Stomach (tissue), 9 donors: Measurements from ENCODE around the gene BEST2. TPM values are rescaled to one million over a fixed set of nuclear protein-coding genes. Genes with fewer than 3 reads are reported as not detected.
A peak's percentile ranks its signal among the peaks of the same experiment; 100 is the strongest.

Experiments
- DNase-seq, 2 donors: peaks; one replicate each; pipeline versions ENCODE4 v3.0.0 to v3.0.0-alpha.2; 2013 to 2019
- H3K27ac ChIP-seq, 5 donors: fragments of 200-600 bp in 4 of 5; sonication (generic) in 4 of 5; one replicate each; pipeline ENCODE4 v1.5.1; 2013 to 2019; ENCODE audit warnings: mild to moderate bottlenecking in 1 of 5, moderate library complexity in 1 of 5
- H3K27me3 ChIP-seq, 3 donors: fragments of 200-600 bp; sonication (generic); one replicate each; pipeline ENCODE4 v1.5.1; 2017 to 2019; ENCODE audit warnings: mixed run types in 1 of 3
- H3K36me3 ChIP-seq, 4 donors: fragments of 200-600 bp; sonication (generic); 1 replicate in 3 of 4; 2 replicates in 1 of 4; pipeline ENCODE4 v1.5.1; 2016 to 2019
- H3K4me1 ChIP-seq, 4 donors: fragments of 200-600 bp; sonication (generic); one replicate each; pipeline ENCODE4 v1.5.1; 2016 to 2019
- H3K4me3 ChIP-seq, 4 donors: fragments of 200-600 bp; sonication (generic) in 3 of 4; one replicate each; pipeline ENCODE4 v1.5.1; 2016 to 2019; ENCODE audit warnings: mild to moderate bottlenecking in 1 of 4
- H3K9me3 ChIP-seq, 4 donors: fragments of 200-600 bp; sonication (generic); one replicate each; pipeline ENCODE4 v1.5.1; 2016 to 2019
- EP300 ChIP-seq: sonication (generic); formaldehyde crosslinking; IDR thresholded peaks from one replicate; pipeline ENCODE4 v1.6.1; 2017; ENCODE audit warnings: antibody characterized with exemption
- POLR2A ChIP-seq, 4 donors: fragments of 450-650 bp; IDR thresholded peaks; one replicate each; pipeline ENCODE4 v1.6.1; 2016; ENCODE audit warnings: antibody characterized with exemption in 4 of 4, control low read depth in 2 of 4, mild to moderate bottlenecking in 1 of 4, moderate library complexity in 1 of 4
- POLR2AphosphoS5 ChIP-seq, 3 donors: sonication (generic); formaldehyde crosslinking; IDR thresholded peaks; one replicate each; pipeline ENCODE4 v1.6.1; 2016; ENCODE audit warnings: antibody characterized with exemption in 3 of 3
- WGBS, 5 donors: extraction: QIAGEN DNeasy Blood & Tissue Kit in 3 of 5; methylation state at CpG; one replicate each; pipeline versions ENCODE4 v1.1.5 to v1.1.7; 2013 to 2018; 5-methylcytosine and 5-hydroxymethylcytosine counted together
- intact Hi-C: fragments of 100-400 bp; cut with DNase I; formaldehyde crosslinking; loops from one replicate; pipeline ENCODE4 v1.15.1; 2023; ENCODE audit warnings: low total_unique reads
- polyA plus RNA-seq, 3 donors: library from polyadenylated mRNA; stranded (reverse); fragments of 200-250 nt; gene quantifications; one replicate each; pipeline ENCODE4 v1.2.3, GENCODE V29; 2013
- total RNA-seq, 5 donors: library from RNA; depleted of rRNA; stranded (reverse); fragments of >200 nt; gene quantifications; one replicate each; pipeline versions ENCODE4 v1.1.0 to v1.2.3, GENCODE V29; 2014 to 2016
- TF ChIP-seq, protein P1 (sequence below), 7 experiments: fragments of 450-650 bp in 4 of 7; fragments of 200-600 bp in 3 of 7; sonication (generic) in 3 of 7; IDR thresholded peaks; one replicate each; pipeline ENCODE4 v1.5.1; 2016 to 2019; ENCODE audit warnings: antibody characterized with exemption in 7 of 7, control low read depth in 2 of 7, mild to moderate bottlenecking in 1 of 7
- donor health status: healthy with polysubstance abuse.
- donor health status: Bipolar disorder and iron deficiency.
- donor health status: healthy.

The BEST2 gene
- total and polyA plus RNA-seq, 8 donors: 0.08 to 165 TPM; not detected in 6

DNA sequence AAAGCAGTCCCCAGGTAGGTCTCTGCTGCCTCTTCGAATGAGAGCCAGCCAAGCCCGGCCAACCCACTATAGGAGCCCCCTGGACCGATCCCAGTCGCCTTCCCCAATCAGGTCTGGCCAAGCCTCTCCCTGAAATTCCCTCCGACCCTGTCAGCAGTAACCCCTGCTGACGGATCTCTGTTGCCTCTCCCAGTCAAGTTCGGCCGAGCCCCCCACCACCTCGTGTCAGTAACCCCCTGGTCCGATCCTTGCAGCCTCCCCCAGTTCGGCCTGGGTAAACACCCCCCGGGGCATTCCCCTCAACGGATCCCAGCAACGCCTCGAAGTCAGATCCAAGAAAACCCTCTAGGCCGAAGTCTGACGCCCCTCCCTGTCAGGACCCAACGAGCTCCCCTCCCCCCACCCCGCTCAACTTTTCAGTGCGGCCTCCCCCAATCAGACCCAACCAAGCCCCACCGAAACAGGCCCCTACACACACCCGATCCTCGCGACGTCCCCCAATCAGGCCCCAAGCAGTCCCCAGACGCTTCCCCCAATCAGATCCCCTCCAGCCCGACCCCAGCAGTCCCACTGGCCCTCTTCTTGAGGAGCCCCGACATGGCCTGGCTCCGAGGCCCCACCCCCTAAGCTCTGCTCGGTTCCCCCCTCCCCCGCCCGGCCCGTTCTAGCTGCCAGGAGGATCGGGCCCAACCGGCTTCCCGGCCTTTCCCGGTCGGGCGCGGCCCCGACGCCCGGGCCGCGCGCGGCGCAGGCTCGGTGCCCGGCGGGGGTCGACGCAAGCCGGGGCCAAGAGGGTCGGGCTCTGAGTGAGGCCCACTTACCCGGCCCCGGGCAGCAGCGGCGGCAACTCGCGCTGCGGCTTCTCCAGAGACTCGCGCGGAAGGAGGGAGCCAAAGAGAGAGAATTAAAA, 29.7 kb upstream of the BEST2 start:
- H3K4me3 ChIP-seq: peak overlapping the region; percentile 77 to 97 (median 84)
- H3K27ac ChIP-seq: peak overlapping the region; percentile 92 to 97 (median 95)
- no peaks in the 10 kb centered on the region for H3K9me3 ChIP-seq
- peak; percentile 69 to 93 for DNase-seq
- peaks cover 10 to 25% (median 24%) of the 10 kb centered on the region in 4 donors for H3K36me3 ChIP-seq
- 0 to 1% (median 0%) methylated on average over 44 to 65 of the region's 65 CpGs for WGBS, 5 donors
- TF ChIP-seq POLR2A (IDR thresholded peaks at IDR 0.05) (no peak), POLR2AphosphoS5 (IDR thresholded peaks at IDR 0.05) (no peak), EP300 (no peak)
- TF ChIP-seq, protein P1, sequence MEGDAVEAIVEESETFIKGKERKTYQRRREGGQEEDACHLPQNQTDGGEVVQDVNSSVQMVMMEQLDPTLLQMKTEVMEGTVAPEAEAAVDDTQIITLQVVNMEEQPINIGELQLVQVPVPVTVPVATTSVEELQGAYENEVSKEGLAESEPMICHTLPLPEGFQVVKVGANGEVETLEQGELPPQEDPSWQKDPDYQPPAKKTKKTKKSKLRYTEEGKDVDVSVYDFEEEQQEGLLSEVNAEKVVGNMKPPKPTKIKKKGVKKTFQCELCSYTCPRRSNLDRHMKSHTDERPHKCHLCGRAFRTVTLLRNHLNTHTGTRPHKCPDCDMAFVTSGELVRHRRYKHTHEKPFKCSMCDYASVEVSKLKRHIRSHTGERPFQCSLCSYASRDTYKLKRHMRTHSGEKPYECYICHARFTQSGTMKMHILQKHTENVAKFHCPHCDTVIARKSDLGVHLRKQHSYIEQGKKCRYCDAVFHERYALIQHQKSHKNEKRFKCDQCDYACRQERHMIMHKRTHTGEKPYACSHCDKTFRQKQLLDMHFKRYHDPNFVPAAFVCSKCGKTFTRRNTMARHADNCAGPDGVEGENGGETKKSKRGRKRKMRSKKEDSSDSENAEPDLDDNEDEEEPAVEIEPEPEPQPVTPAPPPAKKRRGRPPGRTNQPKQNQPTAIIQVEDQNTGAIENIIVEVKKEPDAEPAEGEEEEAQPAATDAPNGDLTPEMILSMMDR (IDR thresholded peaks at IDR 0.05): no peak
- intact Hi-C loops: no loop called here
- no peaks in the 10 kb centered on the region for H3K27me3 ChIP-seq
- H3K4me1 ChIP-seq: peaks cover 22 to 68% (median 50%) of the 10 kb centered on the region in 4 donors

GRCh38 chr19:12722566-12723380, 28.8 kb upstream of the BEST2 start:
- peak overlapping the region; percentile 92 to 97 (median 95) for H3K27ac ChIP-seq
- H3K36me3 ChIP-seq: peaks cover 10 to 20% (median 19%) of the 10 kb centered on the region in 4 donors
- peaks cover 22 to 60% (median 46%) of the 10 kb centered on the region in 4 donors for H3K4me1 ChIP-seq
- TF ChIP-seq POLR2A (IDR thresholded peaks at IDR 0.05): no peak
- TF ChIP-seq, protein P1 (IDR thresholded peaks at IDR 0.05): no peak
- no peak for TF ChIP-seq EP300
- TF ChIP-seq POLR2AphosphoS5 (IDR thresholded peaks at IDR 0.05): peak; percentile 67 to 90 (median 76)
- WGBS, 5 donors: 0 to 1% (median 1%) methylated on average over 24 to 32 of the region's 32 CpGs
- intact Hi-C loops: no loop called here
- peak overlapping the region; percentile 77 to 97 (median 84) for H3K4me3 ChIP-seq
- H3K9me3 ChIP-seq: no peaks in the 10 kb centered on the region
- peak; percentile 97 to 99 for DNase-seq
- H3K27me3 ChIP-seq: no peaks in the 10 kb centered on the region

DNA sequence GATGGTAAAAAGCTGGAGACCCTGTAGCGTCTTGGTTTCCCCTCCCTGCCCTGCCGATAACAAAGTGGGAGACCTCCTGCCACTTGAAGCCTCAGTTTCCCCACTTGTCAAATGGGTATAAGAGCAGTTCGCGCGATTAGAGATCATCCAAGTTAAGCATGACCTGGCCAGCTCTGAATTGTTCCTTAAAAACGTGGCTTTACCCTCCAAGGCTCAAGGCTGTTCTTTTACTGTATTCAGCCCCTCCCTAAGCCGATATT, 28.3 kb upstream of the BEST2 start:
- H3K27me3 ChIP-seq: no peaks in the 10 kb centered on the region
- no peaks in the 10 kb centered on the region for H3K9me3 ChIP-seq
- intact Hi-C loops: no loop called here
- 0 to 3% (median 1%) methylated on average over 7 of the region's 7 CpGs for WGBS, 5 donors
- H3K36me3 ChIP-seq: peaks cover 7 to 20% (median 19%) of the 10 kb centered on the region in 4 donors
- TF ChIP-seq, protein P1 (IDR thresholded peaks at IDR 0.05): no peak
- TF ChIP-seq POLR2AphosphoS5 (IDR thresholded peaks at IDR 0.05) (no peak), EP300 (no peak), POLR2A (IDR thresholded peaks at IDR 0.05) (no peak)
- DNase-seq: no peak
- H3K27ac ChIP-seq: peak overlapping the region; percentile 15 to 97 (median 92)
- H3K4me3 ChIP-seq: peak overlapping the region; percentile 77 to 97 (median 84)
- peaks cover 22 to 56% (median 46%) of the 10 kb centered on the region in 4 donors for H3K4me1 ChIP-seq
